MM.1S (cell line): ENCODE results near the gene RTN4R.

ENCODE experiments used
- DNase-seq: peaks from one replicate; pipeline ENCODE4 v3.0.0-alpha.2; 2015
- H2AFZ ChIP-seq: fragments of 300-600 bp; sonication (generic); 2 replicates; pipeline ENCODE4 v1.6.0; 2016; ENCODE audit warnings: antibody characterized with exemption, low read length
- H3F3A ChIP-seq: fragments of 300-600 bp; sonication (generic); 2 replicates; pipeline ENCODE4 v1.6.1; 2016; ENCODE audit warnings: mild to moderate bottlenecking, antibody characterized with exemption, low read length, moderate library complexity, mixed read lengths; ENCODE audit not compliant: insufficient read depth
- H3K27ac ChIP-seq: fragments of 300-600 bp; sonication (generic); 2 replicates; pipeline ENCODE4 v1.5.1; 2016; ENCODE audit warnings: mild to moderate bottlenecking, low read length
- H3K27me3 ChIP-seq: fragments of 300-600 bp; sonication (generic); replicated peaks from 2 replicates; pipeline ENCODE4 v1.6.0; 2016; ENCODE audit warnings: low read length; ENCODE audit not compliant: insufficient read depth
- H3K36me3 ChIP-seq: fragments of 300-600 bp; sonication (generic); replicated peaks from 2 replicates; pipeline ENCODE4 v1.6.1; 2016; ENCODE audit warnings: mild to moderate bottlenecking, low read length, mixed read lengths; ENCODE audit not compliant: insufficient read depth
- H3K4me1 ChIP-seq: fragments of 300-600 bp; sonication (generic); 2 replicates; pipeline ENCODE4 v1.6.1; 2016; ENCODE audit warnings: low read length, mixed read lengths
- H3K4me2 ChIP-seq: fragments of 300-600 bp; sonication (generic); 2 replicates; pipeline ENCODE4 v1.6.0; 2016; ENCODE audit warnings: low read depth, low read length
- H3K4me3 ChIP-seq: fragments of 300-600 bp; sonication (generic); 2 replicates; pipeline ENCODE4 v1.5.1; 2016; ENCODE audit warnings: low read length, mixed read lengths
- H3K79me2 ChIP-seq: fragments of 300-600 bp; sonication (generic); 2 replicates; pipeline ENCODE4 v1.6.1; 2016; ENCODE audit warnings: mixed run types, low read length, mixed read lengths
- H3K9ac ChIP-seq: fragments of 300-600 bp; sonication (generic); 2 replicates; pipeline ENCODE4 v1.6.1; 2016; ENCODE audit warnings: low read length, mixed read lengths
- H3K9me2 ChIP-seq: fragments of 300-600 bp; sonication (generic); replicated peaks from 2 replicates; pipeline ENCODE4 v1.6.1; 2016; ENCODE audit warnings: mild to moderate bottlenecking, low read length, mixed read lengths; ENCODE audit not compliant: insufficient read depth
- H3K9me3 ChIP-seq: fragments of 300-600 bp; sonication (generic); replicated peaks from 2 replicates; pipeline ENCODE4 v1.6.1; 2016; ENCODE audit warnings: mild to moderate bottlenecking, low read length, mixed read lengths; ENCODE audit not compliant: insufficient read depth
- H4K20me1 ChIP-seq: fragments of 300-600 bp; sonication (generic); 2 replicates; pipeline ENCODE4 v1.6.1; 2016; ENCODE audit warnings: mild to moderate bottlenecking, low read length, moderate library complexity, mixed read lengths; ENCODE audit not compliant: insufficient read depth
- CTCF ChIP-seq: fragments of 300-600 bp; sonication (generic); IDR thresholded peaks from 2 replicates; pipeline ENCODE4 v1.5.1; 2016; ENCODE audit warnings: antibody characterized with exemption, low read length, mixed read lengths
- EZH2 ChIP-seq: fragments of 300-600 bp; sonication (generic); optimal IDR thresholded peaks from 2 replicates; pipeline ENCODE3; 2017; ENCODE audit warnings: low read depth, mild to moderate bottlenecking, antibody characterized with exemption, low read length, mixed read lengths
- EZH2phosphoT487 ChIP-seq: fragments of 300-600 bp; sonication (generic); IDR thresholded peaks from 2 replicates; pipeline ENCODE4 v1.6.1; 2018; ENCODE audit warnings: antibody characterized with exemption, low read length

RTN4R gene

GRCh38 chr22:20222764-20223420 is 45.2 kb downstream of the RTN4R start:
- no peak for DNase-seq
- Histone ChIP-seq H3F3A (no peaks in the 10 kb centered on the region), H3K9me2 (no peaks in the 10 kb centered on the region), H3K27ac (no peak overlapping the region), H3K36me3 (no peaks in the 10 kb centered on the region), H3K4me2 (no peak overlapping the region), H4K20me1 (no peaks in the 10 kb centered on the region), H3K9ac (no peak overlapping the region), H3K4me3 (no peak overlapping the region), H3K79me2 (no peaks in the 10 kb centered on the region), H3K27me3 (peaks cover 91% of the 10 kb centered on the region), H3K4me1 (no peaks in the 10 kb centered on the region), H3K9me3 (no peaks in the 10 kb centered on the region), H2AFZ (no peak overlapping the region)
- TF ChIP-seq EZH2phosphoT487: no peak
- no peak for TF ChIP-seq CTCF
- no peak for TF ChIP-seq EZH2

GRCh38 chr22:20221421-20222340 is 46.4 kb downstream of the RTN4R start:
- Histone ChIP-seq H3K4me1 (no peaks in the 10 kb centered on the region), H3K27ac (no peak overlapping the region), H3K4me3 (no peak overlapping the region), H3K9ac (no peak overlapping the region), H3F3A (no peaks in the 10 kb centered on the region), H4K20me1 (no peaks in the 10 kb centered on the region), H3K27me3 (peaks cover 89% of the 10 kb centered on the region), H3K9me2 (no peaks in the 10 kb centered on the region), H3K36me3 (no peaks in the 10 kb centered on the region), H3K79me2 (no peaks in the 10 kb centered on the region), H3K4me2 (no peak overlapping the region), H3K9me3 (no peaks in the 10 kb centered on the region), H2AFZ (no peak overlapping the region)
- TF ChIP-seq EZH2phosphoT487 (no peak), EZH2 (no peak), CTCF (no peak)
- DNase-seq: no peak

DNA sequence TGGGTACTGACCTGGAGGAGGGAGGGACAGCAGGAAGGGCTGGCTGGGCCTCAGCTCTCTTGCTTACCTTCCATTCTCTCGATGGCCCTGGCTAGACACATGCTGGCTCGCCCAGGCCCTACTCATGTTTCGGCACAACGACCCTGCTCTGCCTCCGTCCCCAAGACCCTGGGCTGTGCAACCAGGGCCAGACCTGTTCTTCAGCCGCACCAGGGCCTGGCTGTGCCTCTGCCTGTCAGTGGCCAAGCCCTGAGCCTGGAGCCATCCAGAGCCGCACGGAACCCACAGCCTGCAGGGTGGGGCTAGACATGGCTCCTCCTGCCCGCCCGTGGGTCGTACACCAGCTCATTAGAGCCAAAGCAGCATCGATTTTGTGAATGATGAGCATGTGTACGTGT is 47.5 kb downstream of the RTN4R start:
- Histone ChIP-seq H2AFZ (no peak overlapping the region), H3K4me1 (no peaks in the 10 kb centered on the region), H3K36me3 (no peaks in the 10 kb centered on the region), H3F3A (no peaks in the 10 kb centered on the region), H3K27ac (no peak overlapping the region), H3K9me3 (no peaks in the 10 kb centered on the region), H3K9me2 (no peaks in the 10 kb centered on the region), H3K9ac (no peak overlapping the region), H3K27me3 (peaks cover 90% of the 10 kb centered on the region), H4K20me1 (no peaks in the 10 kb centered on the region), H3K4me3 (no peak overlapping the region), H3K79me2 (no peaks in the 10 kb centered on the region), H3K4me2 (no peak overlapping the region)
- no peak for DNase-seq
- TF ChIP-seq EZH2 (no peak), EZH2phosphoT487 (no peak)
